HFF-Myc (cell line): ENCODE results near the gene CAMK1D.

Experiments used
- DNase-seq: peaks from one replicate; pipeline ENCODE4 v3.0.0-alpha.2; 2011; ENCODE audit warnings: low read depth; ENCODE audit errors: extremely low read depth
- H3K4me3 ChIP-seq: replicated peaks from 2 replicates; pipeline ENCODE4 v1.5.1; 2011; ENCODE audit warnings: low read depth, mild to moderate bottlenecking, control low read depth, low read length
- CTCF ChIP-seq: IDR thresholded peaks from 2 replicates; pipeline ENCODE4 v1.5.1; 2012; ENCODE audit warnings: mild to moderate bottlenecking, low read depth, low read length, control low read depth; ENCODE audit errors: missing control alignments

CAMK1D gene

GRCh38 chr10:12650122-12650521 is 300.8 kb downstream of the CAMK1D start:
- no peak overlapping the region for H3K4me3 ChIP-seq
- DNase-seq, result no peak
- no peak for TF ChIP-seq CTCF

GRCh38 chr10:12650538-12651298 is 301.4 kb downstream of the CAMK1D start:
- no peak overlapping the region for H3K4me3 ChIP-seq
- DNase-seq, result no peak
- no peak for TF ChIP-seq CTCF

DNA sequence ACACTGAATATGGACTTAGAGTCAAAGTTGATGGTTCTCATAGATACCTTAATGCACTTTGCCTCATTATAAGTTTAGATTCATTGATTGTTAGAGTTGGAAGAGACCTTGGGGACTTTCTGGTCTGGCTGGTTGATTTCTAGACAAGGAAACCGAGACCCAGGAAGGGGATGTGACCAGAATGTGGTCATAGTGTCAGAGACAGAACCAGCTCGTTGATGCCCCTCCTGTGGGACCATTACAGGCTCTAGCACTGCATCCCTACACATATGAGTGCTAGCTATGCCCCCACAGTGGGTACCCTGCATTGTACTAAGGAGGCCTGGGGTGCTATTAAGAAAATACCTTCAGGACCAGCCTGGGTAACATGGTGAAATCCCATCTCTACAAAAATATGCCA is 306.6 kb downstream of the CAMK1D start:
- no peak for TF ChIP-seq CTCF
- no peak overlapping the region for H3K4me3 ChIP-seq
- no peak for DNase-seq

GRCh38 chr10:12656518-12657142 is 307.3 kb downstream of the CAMK1D start:
- DNase-seq, result peak; percentile 26
- peak; percentile 59 for TF ChIP-seq CTCF
- H3K4me3 ChIP-seq, result no peak overlapping the region

DNA sequence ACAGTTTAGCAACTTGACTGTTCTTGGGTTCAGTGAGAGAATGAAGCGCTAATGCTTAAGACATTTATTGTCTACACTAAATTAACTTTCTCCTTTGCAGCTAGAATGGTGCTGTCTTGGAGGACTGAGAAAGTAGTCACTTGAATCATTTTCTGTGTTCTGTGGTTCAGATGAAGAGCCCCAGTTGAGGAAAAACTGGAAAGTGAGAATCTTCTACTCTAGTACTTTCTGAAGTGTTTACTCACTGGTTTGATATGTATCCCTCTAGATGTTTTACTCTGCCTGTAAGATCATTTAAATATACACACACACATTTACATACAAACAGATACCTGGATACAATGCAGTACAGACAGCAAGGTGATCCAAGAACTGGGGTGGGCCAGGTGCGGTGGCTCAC is 308.1 kb downstream of the CAMK1D start:
- no peak for TF ChIP-seq CTCF
- no peak for DNase-seq

GRCh38 chr10:12658526-12658925 is 309.2 kb downstream of the CAMK1D start:
- TF ChIP-seq CTCF, result no peak
- H3K4me3 ChIP-seq, result no peak overlapping the region
- DNase-seq, result no peak

More for the DNA sequence above, 308.1 kb downstream of the CAMK1D start:
- no peak overlapping the region for H3K4me3 ChIP-seq
